Sigmoid colon (tissue), 7 donors: Measurements from ENCODE around the gene F2RL2. TPM values are rescaled to one million over a fixed set of nuclear protein-coding genes. Genes with fewer than 3 reads are reported as not detected.

Source experiments
- DNase-seq: peaks from one replicate; pipeline ENCODE4 v3.0.0-alpha.2; 2019
- H3K27ac ChIP-seq, 4 donors: fragments of 200-600 bp; sonication (generic); one replicate each; pipeline ENCODE4 v1.5.1; 2016 to 2019; ENCODE audit warnings: mild to moderate bottlenecking in 1 of 4
- H3K27me3 ChIP-seq, 3 donors: fragments of 200-600 bp; sonication (generic); one replicate each; pipeline ENCODE4 v1.5.1; 2019; ENCODE audit warnings: mild to moderate bottlenecking in 1 of 3
- H3K36me3 ChIP-seq, 4 donors: fragments of 200-600 bp; sonication (generic); one replicate each; pipeline ENCODE4 v1.5.1; 2016 to 2019
- H3K4me1 ChIP-seq, 4 donors: fragments of 200-600 bp; sonication (generic); one replicate each; pipeline ENCODE4 v1.5.1; 2017 to 2019
- H3K4me3 ChIP-seq, 4 donors: fragments of 200-600 bp; sonication (generic); one replicate each; pipeline ENCODE4 v1.5.1; 2017 to 2019; ENCODE audit warnings: mild to moderate bottlenecking in 2 of 4, moderate library complexity in 1 of 4
- H3K9me3 ChIP-seq, 4 donors: fragments of 200-600 bp in 3 of 4; sonication (generic) in 3 of 4; one replicate each; pipeline versions ENCODE4 v1.5.1 to v1.6.1; 2013 to 2019
- EP300 ChIP-seq, 4 donors: sonication (generic); formaldehyde crosslinking; IDR thresholded peaks; one replicate each; pipeline ENCODE4 v1.6.1; 2017; ENCODE audit warnings: antibody characterized with exemption in 4 of 4
- POLR2A ChIP-seq, 2 donors: fragments of 450-650 bp; IDR thresholded peaks; one replicate each; pipeline ENCODE4 v1.6.1; 2016; ENCODE audit warnings: antibody characterized with exemption in 2 of 2, mild to moderate bottlenecking in 2 of 2, moderate library complexity in 2 of 2
- POLR2AphosphoS5 ChIP-seq, 4 donors: sonication (generic); formaldehyde crosslinking; IDR thresholded peaks; one replicate each; pipeline ENCODE4 v1.6.1; 2017; ENCODE audit warnings: antibody characterized with exemption in 4 of 4
- WGBS, 2 donors: extraction: QIAGEN DNeasy Blood & Tissue Kit; methylation state at CpG; one replicate each; pipeline ENCODE4 v1.1.7; 2013; 5-methylcytosine and 5-hydroxymethylcytosine counted together
- intact Hi-C: fragments of 100-400 bp; cut with DNase I; formaldehyde crosslinking; loops from one replicate; pipeline ENCODE4 v1.15.1; 2023
- polyA plus RNA-seq, 3 donors: library from polyadenylated mRNA; stranded (reverse); fragments of 200-250 nt; gene quantifications; one replicate each; pipeline ENCODE4 v1.2.3, GENCODE V29; 2013
- total RNA-seq, 4 donors: library from RNA; depleted of rRNA; stranded (reverse); fragments of >200 nt; gene quantifications; one replicate each; pipeline ENCODE4 v1.1.0, GENCODE V29; 2016
- TF ChIP-seq, protein P1 (sequence below), 4 experiments: fragments of 450-650 bp in 3 of 4; fragments of 200-600 bp in 1 of 4; IDR thresholded peaks; one replicate each; pipeline ENCODE4 v1.5.1; 2016 to 2019; ENCODE audit warnings: antibody characterized with exemption in 4 of 4, mild to moderate bottlenecking in 3 of 4, moderate library complexity in 2 of 4
- donor health status: healthy with polysubstance abuse.
- donor health status: Bipolar disorder and iron deficiency.
- donor health status: healthy.

The F2RL2 gene
- total RNA-seq (1 to 10 TPM; 1.4 to 6.6 (median 3.9) TPM), polyA plus RNA-seq (1 to 10 TPM in 1 of 3 donors, under 1 TPM in 1, not detected in 1; 0.60 to 1.0 TPM)

DNA sequence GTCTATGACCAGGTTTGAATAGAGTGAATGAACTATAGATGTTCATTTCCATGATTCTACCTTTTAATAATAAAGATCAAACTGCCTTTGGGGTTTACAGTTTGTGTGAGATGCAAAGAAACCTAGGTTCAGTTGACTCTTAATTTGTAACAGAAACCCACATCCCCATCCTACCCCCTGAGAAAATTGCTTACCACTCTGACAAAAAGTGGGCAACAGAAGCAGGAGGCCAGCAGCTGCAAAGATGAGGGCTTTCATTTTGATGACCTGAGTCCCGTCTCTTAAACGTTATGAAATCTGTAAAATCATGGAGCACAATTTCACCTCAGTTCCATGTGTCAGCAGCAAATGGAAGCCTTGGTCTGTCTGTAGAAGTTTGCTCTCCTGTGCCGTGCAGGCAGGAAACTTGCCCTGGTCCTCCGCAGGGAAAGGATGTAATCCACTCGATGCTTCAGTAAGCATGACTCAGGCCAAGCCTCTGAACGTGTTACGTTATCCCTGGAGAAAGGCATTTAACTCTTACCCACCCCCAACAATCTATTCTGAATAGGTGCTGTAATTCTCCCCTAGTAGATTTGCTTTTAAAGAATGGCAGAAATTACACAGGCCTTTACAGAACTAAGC lies at the start of gene F2RL2:
Gene F2RL2, minus strand, starts transcription at position 431 of the 624 bp plus-strand sequence. Its CDS starts 173 bp downstream, at position 258.
- Histone ChIP-seq H3K9me3 (no peaks in the 10 kb centered on the region), H3K27me3 (no peaks in the 10 kb centered on the region), H3K36me3 (no peaks in the 10 kb centered on the region), H3K27ac (peak within 1 kb of the TSS; percentile 4 to 59 (median 45)), H3K4me1 (no peaks in the 10 kb centered on the region), H3K4me3 (peak within 1 kb of the TSS; percentile 10 to 21 (median 14))
- 55 to 75% methylated on average over 7 of the region's 7 CpGs for WGBS, 2 donors
- DNase-seq = peak; percentile 69
- intact Hi-C loops = no loop called here
- TF ChIP-seq POLR2AphosphoS5 (IDR thresholded peaks at IDR 0.05) (peak in 3 of 4 donors; percentile 49 to 55 (median 53)), POLR2A (IDR thresholded peaks at IDR 0.05) (no peak)

DNA sequence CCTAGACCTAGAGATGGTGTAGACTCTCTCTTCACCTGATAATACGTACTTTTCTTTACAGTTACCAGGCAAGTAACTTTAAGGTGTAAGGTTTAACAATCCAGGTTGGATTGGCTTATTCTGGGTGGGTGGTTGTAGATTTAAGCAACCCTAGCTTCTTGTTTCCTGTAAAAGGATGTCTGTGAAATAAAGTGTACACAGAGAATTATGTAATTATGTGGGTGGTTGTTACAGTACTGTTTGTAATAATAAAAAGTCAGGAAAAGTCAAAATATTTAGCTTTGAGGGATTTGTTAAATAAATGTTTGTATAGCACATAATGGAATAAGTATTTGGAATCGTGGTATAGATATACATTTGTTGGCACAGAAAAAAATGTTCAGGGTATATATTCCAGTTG lies 49.0 kb upstream of the F2RL2 start:
- TF ChIP-seq, protein P1, sequence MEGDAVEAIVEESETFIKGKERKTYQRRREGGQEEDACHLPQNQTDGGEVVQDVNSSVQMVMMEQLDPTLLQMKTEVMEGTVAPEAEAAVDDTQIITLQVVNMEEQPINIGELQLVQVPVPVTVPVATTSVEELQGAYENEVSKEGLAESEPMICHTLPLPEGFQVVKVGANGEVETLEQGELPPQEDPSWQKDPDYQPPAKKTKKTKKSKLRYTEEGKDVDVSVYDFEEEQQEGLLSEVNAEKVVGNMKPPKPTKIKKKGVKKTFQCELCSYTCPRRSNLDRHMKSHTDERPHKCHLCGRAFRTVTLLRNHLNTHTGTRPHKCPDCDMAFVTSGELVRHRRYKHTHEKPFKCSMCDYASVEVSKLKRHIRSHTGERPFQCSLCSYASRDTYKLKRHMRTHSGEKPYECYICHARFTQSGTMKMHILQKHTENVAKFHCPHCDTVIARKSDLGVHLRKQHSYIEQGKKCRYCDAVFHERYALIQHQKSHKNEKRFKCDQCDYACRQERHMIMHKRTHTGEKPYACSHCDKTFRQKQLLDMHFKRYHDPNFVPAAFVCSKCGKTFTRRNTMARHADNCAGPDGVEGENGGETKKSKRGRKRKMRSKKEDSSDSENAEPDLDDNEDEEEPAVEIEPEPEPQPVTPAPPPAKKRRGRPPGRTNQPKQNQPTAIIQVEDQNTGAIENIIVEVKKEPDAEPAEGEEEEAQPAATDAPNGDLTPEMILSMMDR (IDR thresholded peaks at IDR 0.05) = no peak
- TF ChIP-seq POLR2AphosphoS5 (IDR thresholded peaks at IDR 0.05) = no peak
- TF ChIP-seq EP300 (IDR thresholded peaks at IDR 0.05) = no peak
- TF ChIP-seq POLR2A (IDR thresholded peaks at IDR 0.05) = no peak
- WGBS, 2 donors = 57 to 71% methylated on average over 2 of the region's 2 CpGs
- Histone ChIP-seq H3K27ac (no peak overlapping the region), H3K36me3 (no peaks in the 10 kb centered on the region), H3K9me3 (no peaks in the 10 kb centered on the region), H3K27me3 (no peaks in the 10 kb centered on the region), H3K4me3 (no peak overlapping the region), H3K4me1 (no peaks in the 10 kb centered on the region)
- intact Hi-C loops = no loop called here
- DNase-seq = no peak

GRCh38 chr5:76670508-76670907 lies 47.3 kb upstream of the F2RL2 start:
- 80 to 89% methylated on average over 3 of the region's 3 CpGs for WGBS, 2 donors
- no peak for DNase-seq
- TF ChIP-seq EP300 (IDR thresholded peaks at IDR 0.05) = no peak
- no peak for TF ChIP-seq POLR2A (IDR thresholded peaks at IDR 0.05)
- TF ChIP-seq, protein P1 (IDR thresholded peaks at IDR 0.05) = no peak
- TF ChIP-seq POLR2AphosphoS5 (IDR thresholded peaks at IDR 0.05) = no peak
- H3K9me3 ChIP-seq = no peaks in the 10 kb centered on the region
- no peaks in the 10 kb centered on the region for H3K27me3 ChIP-seq
- no peak overlapping the region for H3K4me3 ChIP-seq
- intact Hi-C loops = no loop called here
- no peaks in the 10 kb centered on the region for H3K36me3 ChIP-seq
- no peak overlapping the region for H3K27ac ChIP-seq
- no peaks in the 10 kb centered on the region for H3K4me1 ChIP-seq

- 95 to 97% methylated on average over 5 of the region's 5 CpGs for WGBS, 2 donors
- H3K36me3 ChIP-seq = no peaks in the 10 kb centered on the region
- TF ChIP-seq POLR2A (IDR thresholded peaks at IDR 0.05) (no peak), EP300 (IDR thresholded peaks at IDR 0.05) (no peak), POLR2AphosphoS5 (IDR thresholded peaks at IDR 0.05) (no peak)
- TF ChIP-seq, protein P1 (IDR thresholded peaks at IDR 0.05) = no peak
- H3K4me3 ChIP-seq = no peak overlapping the region
- intact Hi-C loops = no loop called here
- no peaks in the 10 kb centered on the region for H3K4me1 ChIP-seq
- H3K9me3 ChIP-seq = no peaks in the 10 kb centered on the region
- H3K27me3 ChIP-seq = no peaks in the 10 kb centered on the region
- no peak for DNase-seq
- H3K27ac ChIP-seq = no peak overlapping the region
Measured at GRCh38 chr5:76669245-76669644, 46.0 kb upstream of the F2RL2 start.

DNA sequence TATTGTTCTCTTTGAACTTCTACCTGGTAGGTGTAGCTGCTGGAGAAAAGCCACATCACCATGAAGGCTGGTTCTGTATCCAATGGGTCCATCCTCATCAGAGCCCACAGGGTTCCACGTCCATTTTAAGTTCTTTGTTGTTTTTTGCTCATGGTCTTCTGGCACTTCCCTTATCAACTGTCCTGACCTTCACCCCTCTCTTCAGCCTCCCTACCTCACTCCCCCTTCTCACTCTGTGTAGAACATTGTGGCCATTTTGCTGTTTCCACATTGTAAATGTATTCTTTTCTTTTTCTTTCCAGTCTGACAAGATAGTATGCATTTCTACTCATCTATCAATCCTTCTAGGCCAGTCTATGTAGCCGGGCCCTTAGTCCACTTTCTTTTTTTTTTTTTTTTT lies 44.3 kb upstream of the F2RL2 start:
- H3K27me3 ChIP-seq = no peaks in the 10 kb centered on the region
- 74 to 88% methylated on average over 2 of the region's 2 CpGs for WGBS, 2 donors
- no peaks in the 10 kb centered on the region for H3K4me1 ChIP-seq
- TF ChIP-seq POLR2AphosphoS5 (IDR thresholded peaks at IDR 0.05) (no peak), POLR2A (IDR thresholded peaks at IDR 0.05) (no peak)
- TF ChIP-seq, protein P1 (IDR thresholded peaks at IDR 0.05) = no peak
- H3K4me3 ChIP-seq = no peak overlapping the region
- H3K27ac ChIP-seq = no peak overlapping the region
- DNase-seq = no peak
- H3K36me3 ChIP-seq = no peaks in the 10 kb centered on the region
- H3K9me3 ChIP-seq = no peaks in the 10 kb centered on the region
- intact Hi-C loops = no loop called here
